Tibial nerve (tissue), 4 donors: Measurements from ENCODE around the gene GLIPR1.

Source experiments
- EP300 ChIP-seq, 2 donors: sonication (generic); formaldehyde crosslinking; IDR thresholded peaks; one replicate each; pipeline ENCODE4 v1.6.1; 2017; ENCODE audit warnings: antibody characterized with exemption in 2 of 2, mild to moderate bottlenecking in 1 of 2
- POLR2A ChIP-seq, 2 donors: fragments of 450-650 bp; IDR thresholded peaks; one replicate each; pipeline ENCODE4 v1.6.1; 2017; ENCODE audit warnings: antibody characterized with exemption in 2 of 2, mild to moderate bottlenecking in 2 of 2, moderate library complexity in 2 of 2
- TF ChIP-seq, protein P1 (sequence below), 5 experiments: fragments of 200-600 bp in 3 of 5; fragments of 450-650 bp in 2 of 5; sonication (generic) in 3 of 5; IDR thresholded peaks; one replicate each; pipeline ENCODE4 v1.5.1; 2016 to 2019; ENCODE audit warnings: antibody characterized with exemption in 5 of 5, mild to moderate bottlenecking in 3 of 5, moderate library complexity in 2 of 5

DNA sequence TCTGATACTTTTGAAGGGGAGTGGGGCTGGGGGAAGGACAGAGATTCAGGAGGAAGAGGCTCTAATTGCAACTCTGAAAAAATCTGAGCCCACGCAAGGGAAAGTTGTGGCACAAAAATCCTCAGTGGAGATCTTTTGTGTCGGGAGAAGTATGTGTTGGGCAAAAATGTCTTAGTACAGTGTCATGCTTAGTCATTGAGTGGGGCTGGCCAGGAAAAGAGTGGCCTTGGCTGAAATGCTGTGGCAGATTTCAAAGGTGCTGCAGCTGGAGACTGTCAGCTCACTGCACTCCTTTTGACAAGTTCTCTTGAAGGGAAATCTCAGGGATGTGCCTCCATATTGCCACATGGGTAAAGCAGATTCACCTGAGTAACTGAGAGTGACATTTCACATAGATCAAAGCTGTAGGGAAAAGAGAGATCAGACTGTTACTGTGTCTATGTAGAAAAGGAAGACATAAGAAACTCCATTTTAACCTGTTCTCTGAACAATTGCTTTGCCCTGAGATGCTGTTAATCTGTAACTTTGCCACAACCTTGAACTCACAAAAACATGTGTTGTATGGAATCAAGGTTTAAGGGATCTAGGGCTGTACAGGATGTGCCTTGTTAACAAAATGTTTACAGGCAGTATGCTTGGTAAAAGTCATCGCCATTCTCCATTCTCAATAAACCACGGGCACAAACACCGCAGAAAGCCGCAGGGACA is 36.0 kb upstream of the GLIPR1 start:
- TF ChIP-seq, protein P1, sequence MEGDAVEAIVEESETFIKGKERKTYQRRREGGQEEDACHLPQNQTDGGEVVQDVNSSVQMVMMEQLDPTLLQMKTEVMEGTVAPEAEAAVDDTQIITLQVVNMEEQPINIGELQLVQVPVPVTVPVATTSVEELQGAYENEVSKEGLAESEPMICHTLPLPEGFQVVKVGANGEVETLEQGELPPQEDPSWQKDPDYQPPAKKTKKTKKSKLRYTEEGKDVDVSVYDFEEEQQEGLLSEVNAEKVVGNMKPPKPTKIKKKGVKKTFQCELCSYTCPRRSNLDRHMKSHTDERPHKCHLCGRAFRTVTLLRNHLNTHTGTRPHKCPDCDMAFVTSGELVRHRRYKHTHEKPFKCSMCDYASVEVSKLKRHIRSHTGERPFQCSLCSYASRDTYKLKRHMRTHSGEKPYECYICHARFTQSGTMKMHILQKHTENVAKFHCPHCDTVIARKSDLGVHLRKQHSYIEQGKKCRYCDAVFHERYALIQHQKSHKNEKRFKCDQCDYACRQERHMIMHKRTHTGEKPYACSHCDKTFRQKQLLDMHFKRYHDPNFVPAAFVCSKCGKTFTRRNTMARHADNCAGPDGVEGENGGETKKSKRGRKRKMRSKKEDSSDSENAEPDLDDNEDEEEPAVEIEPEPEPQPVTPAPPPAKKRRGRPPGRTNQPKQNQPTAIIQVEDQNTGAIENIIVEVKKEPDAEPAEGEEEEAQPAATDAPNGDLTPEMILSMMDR (IDR thresholded peaks at IDR 0.05) = no peak
- TF ChIP-seq POLR2A (IDR thresholded peaks at IDR 0.05) (no peak), EP300 (IDR thresholded peaks at IDR 0.05) (no peak)
